ENCODE data around the gene GAA.

GRCh38 chr17:80125656-80126448 lies 24.5 kb downstream of the GAA start:
- TF ChIP-seq, protein P1, sequence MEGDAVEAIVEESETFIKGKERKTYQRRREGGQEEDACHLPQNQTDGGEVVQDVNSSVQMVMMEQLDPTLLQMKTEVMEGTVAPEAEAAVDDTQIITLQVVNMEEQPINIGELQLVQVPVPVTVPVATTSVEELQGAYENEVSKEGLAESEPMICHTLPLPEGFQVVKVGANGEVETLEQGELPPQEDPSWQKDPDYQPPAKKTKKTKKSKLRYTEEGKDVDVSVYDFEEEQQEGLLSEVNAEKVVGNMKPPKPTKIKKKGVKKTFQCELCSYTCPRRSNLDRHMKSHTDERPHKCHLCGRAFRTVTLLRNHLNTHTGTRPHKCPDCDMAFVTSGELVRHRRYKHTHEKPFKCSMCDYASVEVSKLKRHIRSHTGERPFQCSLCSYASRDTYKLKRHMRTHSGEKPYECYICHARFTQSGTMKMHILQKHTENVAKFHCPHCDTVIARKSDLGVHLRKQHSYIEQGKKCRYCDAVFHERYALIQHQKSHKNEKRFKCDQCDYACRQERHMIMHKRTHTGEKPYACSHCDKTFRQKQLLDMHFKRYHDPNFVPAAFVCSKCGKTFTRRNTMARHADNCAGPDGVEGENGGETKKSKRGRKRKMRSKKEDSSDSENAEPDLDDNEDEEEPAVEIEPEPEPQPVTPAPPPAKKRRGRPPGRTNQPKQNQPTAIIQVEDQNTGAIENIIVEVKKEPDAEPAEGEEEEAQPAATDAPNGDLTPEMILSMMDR (IDR thresholded peaks at IDR 0.05): no peak
- TF ChIP-seq POLR2A (IDR thresholded peaks at IDR 0.05): no peak
